ENCODE measurements around the gene TTYH3. TPM values are rescaled to one million over a fixed set of nuclear protein-coding genes. Genes with fewer than 3 reads are reported as not detected.

The TTYH3 gene
- total and polyA plus RNA-seq, 2 of the 13 experiments (the other 11 are each of a cell fraction or from before 2014, with no cell fraction given) = 26.3 to 50.0 TPM

- TF ChIP-seq ZNF605 (CRISPR knock-in tag; IDR thresholded peaks at IDR 0.05) = no peak
- no peak for TF ChIP-seq TFDP2 (CRISPR knock-in tag; IDR thresholded peaks at IDR 0.05)
- no peak for TF ChIP-seq ZNF816 (CRISPR knock-in tag; IDR thresholded peaks at IDR 0.05; ENCODE audit: borderline replicate concordance)
- TF ChIP-seq CBX1 (IDR thresholded peaks at IDR 0.05; ENCODE audit: low read depth) = no peak
- no peak for TF ChIP-seq ZNF713 (CRISPR knock-in tag; IDR thresholded peaks at IDR 0.05)
- TF ChIP-seq ELF1 (CRISPR knock-in tag; IDR thresholded peaks at IDR 0.05) = peak; percentile 35; the same call in 1 of the 2 replicates
- TF ChIP-seq ZNF615 (CRISPR knock-in tag; IDR thresholded peaks at IDR 0.05; ENCODE audit: borderline replicate concordance) = no peak
- TF ChIP-seq ZNF558 (CRISPR knock-in tag; IDR thresholded peaks at IDR 0.05; ENCODE audit: borderline replicate concordance) = 0 out of 2 replicates have a peak, but pooled peaks have one; percentile 45
- TF ChIP-seq HDAC1 (CRISPR knock-in tag; IDR thresholded peaks at IDR 0.05) = peak; percentile 84
- TF ChIP-seq CBX2 (IDR thresholded peaks at IDR 0.05; ENCODE audit: low read depth, low read length) = no peak
- no peak for TF ChIP-seq CBX2 (CRISPR knock-in tag; IDR thresholded peaks at IDR 0.05; ENCODE audit: low read depth)
- TF ChIP-seq ZNF709 (CRISPR knock-in tag; IDR thresholded peaks at IDR 0.05) = peak; percentile 54; the same call in 1 of the 2 replicates
- TF ChIP-seq ZNF543 (CRISPR knock-in tag; IDR thresholded peaks at IDR 0.05) = 0 out of 2 replicates have a peak, but pooled peaks have one; percentile 31
- TF ChIP-seq NR2F2 (IDR thresholded peaks at IDR 0.05; ENCODE audit: borderline replicate concordance, low read depth) = no peak
- TF ChIP-seq JARID2 (CRISPR knock-in tag; IDR thresholded peaks at IDR 0.05; ENCODE audit: insufficient replicate concordance) = no peak
- TF ChIP-seq ZBTB8A (CRISPR knock-in tag; IDR thresholded peaks at IDR 0.05; ENCODE audit: borderline replicate concordance, low read depth) = no peak
- TF ChIP-seq, protein P1, sequence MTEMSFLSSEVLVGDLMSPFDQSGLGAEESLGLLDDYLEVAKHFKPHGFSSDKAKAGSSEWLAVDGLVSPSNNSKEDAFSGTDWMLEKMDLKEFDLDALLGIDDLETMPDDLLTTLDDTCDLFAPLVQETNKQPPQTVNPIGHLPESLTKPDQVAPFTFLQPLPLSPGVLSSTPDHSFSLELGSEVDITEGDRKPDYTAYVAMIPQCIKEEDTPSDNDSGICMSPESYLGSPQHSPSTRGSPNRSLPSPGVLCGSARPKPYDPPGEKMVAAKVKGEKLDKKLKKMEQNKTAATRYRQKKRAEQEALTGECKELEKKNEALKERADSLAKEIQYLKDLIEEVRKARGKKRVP (CRISPR knock-in tag; IDR thresholded peaks at IDR 0.05) = no peak; a peak in 1 of 4 replicates
- TF ChIP-seq ZNF530 (CRISPR knock-in tag; IDR thresholded peaks at IDR 0.05; ENCODE audit: low read depth) = no peak
- no peak for TF ChIP-seq SRSF9 (IDR thresholded peaks at IDR 0.05; ENCODE audit: borderline replicate concordance, insufficient read depth, low read depth, low read length, poor library complexity, severe bottlenecking)
- TF ChIP-seq SRY (CRISPR knock-in tag; IDR thresholded peaks at IDR 0.05) = no peak
- TF ChIP-seq PBX2 (CRISPR knock-in tag; IDR thresholded peaks at IDR 0.05) = no peak
- TF ChIP-seq MLLT10 (CRISPR knock-in tag; IDR thresholded peaks at IDR 0.05) = no peak
- TF ChIP-seq THYN1 (CRISPR knock-in tag; IDR thresholded peaks at IDR 0.05; ENCODE audit: borderline replicate concordance, low read depth) = no peak
- TF ChIP-seq ZNF251 (CRISPR knock-in tag; IDR thresholded peaks at IDR 0.05) = no peak
- TF ChIP-seq ATF6 (CRISPR knock-in tag; conservative IDR thresholded peaks at IDR 0.05) = no peak
These were observed 1.8 kb upstream of the TTYH3 start (continued) for GRCh38 chr7:2629746-2630681.

Measured in HepG2 (cell line).